DND-41 (cell line): ENCODE measurements around the gene APBB2.

Experiments
- EZH2 ChIP-seq: IDR thresholded peaks from 3 replicates; pipeline ENCODE4 v1.6.1; 2012; ENCODE audit warnings: borderline replicate concordance, low read depth, mild to moderate bottlenecking, moderate library complexity, low read length, inconsistent platforms; ENCODE audit not compliant: severe bottlenecking
- TF ChIP-seq, protein P1 (sequence below): IDR thresholded peaks from 2 replicates; pipeline ENCODE4 v1.5.1; 2012; ENCODE audit warnings: borderline replicate concordance, low read length, moderate library complexity, mild to moderate bottlenecking; ENCODE audit not compliant: poor library complexity, severe bottlenecking; ENCODE audit errors: extremely low read depth

DNA sequence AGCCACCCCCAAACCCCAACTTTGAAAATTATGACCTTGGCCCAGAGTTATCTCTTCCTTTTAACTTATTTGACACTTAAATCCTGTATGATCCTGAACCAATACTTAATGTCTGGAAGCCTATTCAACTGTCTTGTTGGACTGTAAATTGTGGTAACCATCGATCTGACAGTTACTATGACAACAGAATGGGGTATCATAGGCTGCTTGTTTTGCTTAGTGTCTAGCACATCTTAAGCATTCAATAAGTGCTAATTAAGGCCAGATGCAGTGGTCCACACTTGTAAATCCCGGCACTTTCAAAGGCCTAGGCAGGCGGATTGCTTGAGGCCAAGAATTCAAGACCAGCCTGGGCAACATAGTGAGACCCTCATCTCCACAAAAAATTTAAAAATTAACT, 175.0 kb downstream of the APBB2 start:
- no peak for TF ChIP-seq EZH2
- TF ChIP-seq, protein P1, sequence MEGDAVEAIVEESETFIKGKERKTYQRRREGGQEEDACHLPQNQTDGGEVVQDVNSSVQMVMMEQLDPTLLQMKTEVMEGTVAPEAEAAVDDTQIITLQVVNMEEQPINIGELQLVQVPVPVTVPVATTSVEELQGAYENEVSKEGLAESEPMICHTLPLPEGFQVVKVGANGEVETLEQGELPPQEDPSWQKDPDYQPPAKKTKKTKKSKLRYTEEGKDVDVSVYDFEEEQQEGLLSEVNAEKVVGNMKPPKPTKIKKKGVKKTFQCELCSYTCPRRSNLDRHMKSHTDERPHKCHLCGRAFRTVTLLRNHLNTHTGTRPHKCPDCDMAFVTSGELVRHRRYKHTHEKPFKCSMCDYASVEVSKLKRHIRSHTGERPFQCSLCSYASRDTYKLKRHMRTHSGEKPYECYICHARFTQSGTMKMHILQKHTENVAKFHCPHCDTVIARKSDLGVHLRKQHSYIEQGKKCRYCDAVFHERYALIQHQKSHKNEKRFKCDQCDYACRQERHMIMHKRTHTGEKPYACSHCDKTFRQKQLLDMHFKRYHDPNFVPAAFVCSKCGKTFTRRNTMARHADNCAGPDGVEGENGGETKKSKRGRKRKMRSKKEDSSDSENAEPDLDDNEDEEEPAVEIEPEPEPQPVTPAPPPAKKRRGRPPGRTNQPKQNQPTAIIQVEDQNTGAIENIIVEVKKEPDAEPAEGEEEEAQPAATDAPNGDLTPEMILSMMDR = no peak
